GM18526 (cell line): ENCODE data around the gene TTYH3.

Experiments
- POLR2A ChIP-seq: IDR thresholded peaks from 3 replicates; pipeline ENCODE4 v1.6.1; 2011; ENCODE audit not compliant: insufficient read length; ENCODE audit errors: extremely low read depth

The TTYH3 gene

GRCh38 chr7:2670720-2671391 is 39.1 kb downstream of the TTYH3 start:
- TF ChIP-seq POLR2A = no peak

DNA sequence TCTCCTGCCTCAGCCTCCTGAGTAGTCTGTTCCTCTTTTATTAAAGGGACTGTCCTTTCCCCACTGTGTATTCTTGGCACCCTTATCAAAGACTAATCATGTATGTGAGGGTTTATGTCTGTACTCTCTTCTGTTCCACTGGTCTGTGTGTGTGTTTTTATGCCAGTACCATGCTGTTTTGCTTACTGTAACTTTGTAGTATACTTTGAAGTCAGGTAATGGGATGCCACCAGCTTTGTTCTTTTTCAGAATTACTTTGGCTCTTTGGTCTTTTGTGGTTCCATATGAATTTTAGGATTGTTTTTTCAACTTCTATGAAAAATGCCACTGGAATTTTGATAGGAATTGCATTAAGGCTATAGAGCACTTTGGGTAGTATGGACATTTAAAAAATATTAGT is 42.1 kb downstream of the TTYH3 start:
- TF ChIP-seq POLR2A = no peak

DNA sequence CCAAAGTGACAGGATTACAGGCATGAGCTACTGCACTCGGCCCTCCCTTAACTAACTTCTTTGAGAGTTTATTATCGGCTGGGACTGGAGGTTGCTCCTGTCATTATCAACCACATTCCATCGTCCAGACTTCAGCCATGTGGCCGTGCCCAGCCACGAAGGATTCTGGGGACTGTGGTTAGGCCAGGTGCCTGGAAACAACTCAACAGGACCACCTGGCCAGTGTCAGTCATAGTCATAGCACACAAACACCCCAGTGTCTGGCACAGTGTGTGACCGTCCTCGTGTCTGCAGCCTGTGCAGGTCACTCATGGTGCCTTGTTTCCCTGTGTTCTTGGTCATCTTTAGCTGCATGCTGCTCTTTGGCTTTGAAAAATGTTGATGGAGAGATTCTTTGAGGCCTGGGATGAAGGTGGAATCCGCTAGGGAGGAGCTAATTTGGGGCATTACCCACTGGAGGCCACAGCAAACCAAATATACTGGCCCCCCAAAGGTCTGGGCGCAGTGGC is 43.5 kb downstream of the TTYH3 start:
- no peak for TF ChIP-seq POLR2A

- no peak for TF ChIP-seq POLR2A
These were observed 48.5 kb downstream of the TTYH3 start for GRCh38 chr7:2680256-2680655.

GRCh38 chr7:2680792-2681490 is 49.2 kb downstream of the TTYH3 start:
- TF ChIP-seq POLR2A = no peak

DNA sequence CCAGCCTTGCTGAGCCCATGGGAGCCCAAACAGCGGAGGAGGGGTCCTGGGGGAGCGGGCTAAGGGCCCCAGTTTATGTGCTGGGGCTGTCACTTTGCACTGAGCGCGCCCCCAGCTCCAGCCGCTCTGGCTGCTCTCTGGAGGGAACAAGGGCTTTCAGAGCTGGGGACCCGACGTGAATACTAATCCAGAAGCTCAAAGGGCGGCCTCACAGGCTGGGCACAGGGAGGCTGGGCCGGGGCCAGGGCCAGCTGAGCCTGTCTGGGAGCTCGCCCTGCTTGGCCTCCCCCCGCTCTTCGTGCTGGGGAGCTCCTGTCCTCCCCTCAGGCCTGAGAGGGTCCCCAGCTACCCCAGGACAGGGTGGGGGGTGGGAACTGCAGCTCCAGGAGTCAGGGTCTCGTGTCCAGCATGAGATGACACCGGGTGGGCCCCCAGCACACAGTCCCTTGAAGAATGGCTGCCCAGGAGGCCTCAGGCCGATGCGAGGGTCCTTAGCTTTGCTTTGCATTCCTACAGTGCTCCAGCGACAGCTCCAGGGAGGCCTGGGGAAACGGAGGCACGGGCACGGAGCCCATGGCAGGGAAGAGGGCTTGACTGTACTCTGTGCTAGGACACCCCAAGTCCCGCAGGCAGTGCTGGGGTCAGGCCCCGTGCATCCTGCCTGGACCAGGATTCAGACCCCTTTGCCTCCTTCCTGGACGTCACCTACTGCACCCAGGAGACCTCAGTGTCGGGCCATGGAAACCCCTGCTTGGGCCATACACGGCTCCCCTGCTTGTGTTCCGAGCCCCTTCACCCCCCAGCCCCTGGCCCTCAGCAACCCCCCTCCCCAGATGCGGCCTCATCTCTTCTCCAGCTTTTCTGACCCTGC is 50.4 kb downstream of the TTYH3 start:
- no peak for TF ChIP-seq POLR2A

- no peak for TF ChIP-seq POLR2A
These were observed 52.7 kb downstream of the TTYH3 start for GRCh38 chr7:2684501-2684900.

GRCh38 chr7:2686101-2686500 is 54.3 kb downstream of the TTYH3 start:
- TF ChIP-seq POLR2A = no peak

DNA sequence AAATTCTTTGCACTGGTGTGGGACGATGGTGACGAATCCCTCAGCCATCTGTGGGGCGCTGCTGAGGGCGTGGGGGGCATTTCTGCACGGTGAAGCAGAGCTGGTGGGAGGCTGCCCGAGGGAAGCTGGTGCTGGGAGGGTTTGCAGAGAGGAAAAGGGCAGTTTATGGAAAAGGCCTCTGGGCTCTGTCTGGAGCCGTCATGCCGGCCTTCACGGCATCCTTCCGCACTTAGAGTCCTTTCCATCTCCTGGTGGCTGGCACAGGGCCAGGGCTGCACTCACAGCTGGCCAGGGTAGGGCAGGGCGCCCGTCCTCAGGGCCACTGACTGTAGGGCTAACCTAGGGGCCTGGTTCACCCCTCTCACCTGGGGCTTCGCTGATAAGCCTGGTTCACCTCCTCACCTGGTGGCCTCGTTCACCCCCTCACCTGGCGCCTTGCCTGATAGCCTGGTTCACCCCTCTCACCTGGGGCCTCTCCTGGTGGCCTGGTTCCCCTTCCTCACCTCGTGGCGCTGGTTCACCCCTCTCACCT is 55.6 kb downstream of the TTYH3 start:
- no peak for TF ChIP-seq POLR2A

DNA sequence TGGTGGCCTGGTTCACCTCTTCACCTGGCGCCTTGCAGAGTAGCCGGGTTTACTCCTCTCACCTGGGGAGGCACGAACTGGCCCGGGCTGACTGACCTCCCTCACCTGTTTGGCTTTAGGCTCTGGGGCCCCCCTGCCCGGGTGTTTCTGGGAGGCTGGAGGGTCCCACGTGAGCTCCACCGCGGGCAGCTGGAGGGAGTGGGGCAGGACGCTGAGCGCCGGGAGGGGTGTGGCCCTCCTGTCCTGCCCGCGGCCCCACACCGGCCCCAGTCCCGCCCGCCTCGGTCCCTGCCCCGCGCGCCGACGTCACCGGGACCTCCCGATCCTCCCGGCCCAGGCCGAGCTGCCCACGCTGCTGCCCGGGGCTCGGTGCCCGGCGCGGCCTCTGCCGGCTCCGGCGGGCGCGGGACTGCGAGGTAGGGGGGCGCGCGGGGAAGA is 56.1 kb downstream of the TTYH3 start, which contains the start of gene AMZ1:
AMZ1 (plus strand) TSS at position 322 of the 438 bp plus-strand sequence. CDS start 12,250 bp downstream, outside the sequence.
- TF ChIP-seq POLR2A = no peak

GRCh38 chr7:2688409-2689342 is 56.9 kb downstream of the TTYH3 start:
- no peak for TF ChIP-seq POLR2A

DNA sequence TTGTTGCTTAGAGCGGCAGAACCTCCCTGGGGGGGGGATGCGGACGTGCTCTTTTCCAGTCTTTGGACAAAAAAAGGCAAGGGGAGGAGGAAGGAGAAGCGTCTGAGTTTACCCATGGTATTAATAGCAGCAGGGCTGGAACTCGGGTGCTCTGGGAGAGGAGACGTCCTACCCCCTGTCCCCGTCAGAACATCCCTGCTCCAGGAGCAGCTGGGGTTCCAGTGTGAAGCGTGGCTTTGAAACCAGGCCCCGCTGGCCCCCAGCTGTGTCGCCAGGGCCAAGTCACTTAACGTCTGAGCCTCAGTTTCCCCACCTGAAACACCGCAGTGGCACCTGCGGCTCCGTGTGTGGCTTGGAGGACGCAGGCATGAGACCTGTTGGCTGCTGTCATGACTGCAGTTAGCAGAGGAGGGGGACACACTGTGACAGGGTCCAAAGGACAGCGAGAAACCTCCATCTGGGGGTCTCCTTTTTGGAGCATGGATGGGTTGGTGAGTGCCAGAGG is 57.6 kb downstream of the TTYH3 start:
- TF ChIP-seq POLR2A = no peak

GRCh38 chr7:2689951-2690705 is 58.3 kb downstream of the TTYH3 start:
- no peak for TF ChIP-seq POLR2A
